B cell (primary cell): ENCODE data around the gene UBTD1. TPM values are rescaled to one million over a fixed set of nuclear protein-coding genes. Genes with fewer than 3 reads are reported as not detected.

Source experiments
- ATAC-seq: fragments of 200-7000 bp; cut with Tn5 transposase; one replicate; pipeline ENCODE4 v1.10.0; 2021; ENCODE audit warnings: low read depth, mild to moderate bottlenecking, moderate number of reproducible peaks, moderate library complexity
- CTCF ChIA-PET: fragments of 350-600 bp; sonication (Branson Sonifier 250); formaldehyde crosslinking; loops from one replicate; lab custom pipeline; 2021; ENCODE audit warnings: antibody characterized with exemption, inconsistent platforms; lab: Charles Lee
- POLR2A ChIA-PET: fragments of 350-600 bp; sonication (Branson Sonifier 250); formaldehyde crosslinking; loops from one replicate; lab custom pipeline; 2021; ENCODE audit warnings: antibody characterized with exemption; lab: Charles Lee
- DNase-seq: peaks from one replicate; pipeline ENCODE4 v3.0.0; 2013
- H2AFZ ChIP-seq: 2 replicates; pipeline ENCODE4 v1.6.1; 2012; ENCODE audit warnings: mild to moderate bottlenecking, low read depth, low read length; ENCODE audit not compliant: insufficient read depth, poor library complexity, severe bottlenecking
- H3K27ac ChIP-seq, 2 donors: 1 replicate in 1 of 2; 2 replicates in 1 of 2; pipeline ENCODE4 v1.5.1; 2012 to 2013; ENCODE audit warnings: low read length in 2 of 2, mild to moderate bottlenecking in 2 of 2, moderate library complexity in 1 of 2
- H3K27me3 ChIP-seq, 4 experiments: fragments of 200-600 bp in 1 of 4; sonication (generic) in 1 of 4; replicated peaks in 1 of 4; 1 replicate in 2 of 4; 2 replicates in 2 of 4; pipeline versions ENCODE4 v1.6.1 to v1.7.0; 2013 to 2016; ENCODE audit warnings: low read length in 3 of 4, mild to moderate bottlenecking in 2 of 4, mixed read lengths in 1 of 4, moderate library complexity in 1 of 4; ENCODE audit not compliant: insufficient read depth in 4 of 4, control insufficient read depth in 3 of 4; ENCODE audit errors: control extremely low read depth in 1 of 4
- H3K36me3 ChIP-seq, 2 experiments: replicated peaks in 1 of 2; 1 replicate in 1 of 2; 2 replicates in 1 of 2; pipeline versions ENCODE4 v1.6.1 to v1.7.1; 2013; ENCODE audit warnings: low read length in 1 of 2; ENCODE audit not compliant: insufficient read depth in 2 of 2, control insufficient read depth in 1 of 2; ENCODE audit errors: control extremely low read depth in 1 of 2, extremely low read depth in 1 of 2
- H3K4me1 ChIP-seq, 2 donors: fragments of 200-600 bp in 1 of 2; sonication (generic) in 1 of 2; 1 replicate in 1 of 2; 2 replicates in 1 of 2; pipeline versions ENCODE4 v1.5.1 to v1.6.1; 2013 to 2017; ENCODE audit warnings: low read length in 2 of 2; ENCODE audit not compliant: control insufficient read depth in 2 of 2, insufficient read depth in 2 of 2
- H3K4me2 ChIP-seq: replicated peaks from 2 replicates; pipeline ENCODE3; 2012; ENCODE audit warnings: mild to moderate bottlenecking, low read depth, low read length; ENCODE audit not compliant: poor library complexity, severe bottlenecking
- H3K4me3 ChIP-seq, 5 experiments: fragments of 200-600 bp in 1 of 5; sonication (generic) in 1 of 5; 1 replicate in 3 of 5; 2 replicates in 2 of 5; pipeline versions ENCODE4 v1.5.1 to v1.7.0; 2011 to 2016; ENCODE audit warnings: low read length in 4 of 5, mild to moderate bottlenecking in 4 of 5, low read depth in 2 of 5, control low read depth in 1 of 5, moderate library complexity in 1 of 5; ENCODE audit not compliant: insufficient read depth in 1 of 5; ENCODE audit errors: control extremely low read depth in 1 of 5, extremely low read depth in 1 of 5
- H3K79me2 ChIP-seq: fragments of 200-600 bp; sonication (generic); one replicate; pipeline ENCODE4 v1.6.0; 2016; ENCODE audit warnings: low read length; ENCODE audit not compliant: control insufficient read depth, insufficient read depth
- H3K9ac ChIP-seq: fragments of 200-600 bp; sonication (generic); 2 replicates; pipeline ENCODE4 v1.6.1; 2017; ENCODE audit warnings: mild to moderate bottlenecking, low read length, moderate library complexity
- H3K9me3 ChIP-seq, 3 donors: one replicate each; pipeline versions ENCODE4 v1.6.1 to v1.7.1; 2013; ENCODE audit warnings: low read length in 2 of 3; ENCODE audit not compliant: control insufficient read depth in 2 of 3, insufficient read depth in 1 of 3; ENCODE audit errors: control extremely low read depth in 1 of 3
- H4K20me1 ChIP-seq: 2 replicates; pipeline ENCODE4 v1.6.0; 2012; ENCODE audit warnings: mild to moderate bottlenecking, low read length; ENCODE audit not compliant: insufficient read depth, control insufficient read depth, poor library complexity, severe bottlenecking
- H3K27ac Mint-ChIP-seq: one replicate; pipeline ENCODE4 v1.8.0; 2021; ENCODE audit warnings: mixed read lengths
- H3K27me3 Mint-ChIP-seq: one replicate; pipeline ENCODE4 v1.8.0; 2021; ENCODE audit warnings: mixed read lengths
- H3K4me1 Mint-ChIP-seq: one replicate; pipeline ENCODE4 v1.8.0; 2021; ENCODE audit warnings: mixed read lengths
- H3K4me3 Mint-ChIP-seq: one replicate; pipeline ENCODE4 v1.8.0; 2021; ENCODE audit warnings: mixed read lengths
- H3K9me3 Mint-ChIP-seq: one replicate; pipeline ENCODE4 v1.8.0; 2022; ENCODE audit warnings: mixed read lengths; ENCODE audit not compliant: insufficient read depth
- CTCF ChIP-seq: fragments of 200-600 bp; IDR thresholded peaks from one replicate; pipeline ENCODE4 v1.8.0; 2022; ENCODE audit warnings: antibody characterized with exemption, mild to moderate bottlenecking
- EZH2 ChIP-seq: IDR thresholded peaks from 2 replicates; pipeline ENCODE4 v1.6.1; 2012; ENCODE audit warnings: borderline replicate concordance, low read depth, mild to moderate bottlenecking, moderate library complexity, low read length; ENCODE audit not compliant: insufficient read depth, poor library complexity, severe bottlenecking
- WGBS: methylation state at CpG from one replicate; pipeline ENCODE4 v1.1.5; 2013; ENCODE audit warnings: missing lambda C conversion rate; ENCODE audit not compliant: insufficient coverage; 5-methylcytosine and 5-hydroxymethylcytosine counted together
- intact Hi-C: fragments of 100-400 bp; cut with micrococcal nuclease; formaldehyde crosslinking; loops from one replicate; pipeline ENCODE4 v1.10.0; 2022
- polyA plus RNA-seq: library from polyadenylated mRNA; depleted of rRNA; stranded (reverse); fragments of >200 nt; gene quantifications from 2 replicates; pipeline ENCODE4 v1.2.3, GENCODE V29; 2012
- total RNA-seq, 2 donors: library from RNA; stranded (reverse); fragments of 120-200 nt in 1 of 2; gene quantifications; 1 replicate in 1 of 2; 2 replicates in 1 of 2; pipeline versions ENCODE4 v1.2.3 to v1.2.4, GENCODE V29; 2013 to 2022

UBTD1 gene
- total and polyA plus RNA-seq, 2 donors (not counting 1 experiment from before 2014, with no cell fraction given), result 1.3 to 1.8 TPM

- 91% methylated on average over 11 of the region's 13 CpGs for WGBS
- Histone ChIP-seq H3K4me3 (no peak overlapping the region), H3K79me2 (no peaks in the 10 kb centered on the region), H3K9me3 (peaks cover 0 to 1% (median 0%) of the 10 kb centered on the region in 3 donors), H2AFZ (no peak overlapping the region), H3K4me2 (no peak overlapping the region), H3K4me1 (no peaks in the 10 kb centered on the region), H3K27ac (no peak overlapping the region), H3K9ac (no peak overlapping the region), H3K27me3 (no peaks in the 10 kb centered on the region), H3K36me3 (no peaks in the 10 kb centered on the region), H4K20me1 (no peaks in the 10 kb centered on the region)
- no peaks in the 10 kb centered on the region for H3K4me1 Mint-ChIP-seq
- no peak overlapping the region for H3K4me3 Mint-ChIP-seq
- no peak overlapping the region for H3K27ac Mint-ChIP-seq
- H3K27me3 Mint-ChIP-seq, result peaks cover 3% of the 10 kb centered on the region
- TF ChIP-seq CTCF (no peak), EZH2 (no peak)
- ChIA-PET CTCF (interaction anchor here (6.8 kb wide), 1 partner anchor 85 kb away, joined by 96 read pairs; no protein-coding TSS in a partner anchor), POLR2A (no interaction called here)
- intact Hi-C loops, result no loop called here
- ATAC-seq (no peak), DNase-seq (no peak)
- no peaks in the 10 kb centered on the region for H3K9me3 Mint-ChIP-seq
These were observed 51.0 kb downstream of the UBTD1 start for GRCh38 chr10:97549587-97550322.

GRCh38 chr10:97550336-97551149, 51.8 kb downstream of the UBTD1 start:
- ATAC-seq (no peak), DNase-seq (no peak)
- H3K27ac Mint-ChIP-seq, result no peak overlapping the region
- Histone ChIP-seq H2AFZ (no peak overlapping the region), H3K27me3 (no peaks in the 10 kb centered on the region), H3K9ac (no peak overlapping the region), H3K27ac (no peak overlapping the region), H3K79me2 (no peaks in the 10 kb centered on the region), H3K4me3 (no peak overlapping the region), H3K4me1 (no peaks in the 10 kb centered on the region), H3K4me2 (no peak overlapping the region), H3K9me3 (peaks cover 0 to 7% (median 0%) of the 10 kb centered on the region in 3 donors), H3K36me3 (no peaks in the 10 kb centered on the region), H4K20me1 (no peaks in the 10 kb centered on the region)
- H3K9me3 Mint-ChIP-seq, result no peaks in the 10 kb centered on the region
- ChIA-PET POLR2A (no interaction called here), CTCF (interaction anchor here (0.9 to 6.8 kb wide), 5 partner anchors 16 to 272 kb away, joined by 3 to 96 read pairs (median 5); no protein-coding TSS in a partner anchor)
- TF ChIP-seq CTCF, result no peak
- TF ChIP-seq EZH2, result no peak
- H3K4me1 Mint-ChIP-seq, result no peaks in the 10 kb centered on the region
- no peak overlapping the region for H3K4me3 Mint-ChIP-seq
- intact Hi-C loops, result no loop called here
- peaks cover 3% of the 10 kb centered on the region for H3K27me3 Mint-ChIP-seq
- 98% methylated on average over 7 of the region's 10 CpGs for WGBS
